HT-29 (cell line): ENCODE results near the gene ZFYVE16. TPM values are rescaled to one million over a fixed set of nuclear protein-coding genes. Genes with fewer than 3 reads are reported as not detected.
A peak's percentile ranks its signal among the peaks of the same experiment; 100 is the strongest.
"Not testable (repeated sequence)": the region's sequence is repeated elsewhere in the genome, so short reads cannot be mapped to it uniquely, and the experiment has no call there.

Experiments used
- DNase-seq: peaks from one replicate; pipeline ENCODE4 v3.0.0-alpha.2; 2015; ENCODE audit warnings: low spot score
- total RNA-seq: library from RNA; depleted of rRNA; stranded (reverse); fragments of >200 nt; shearing (Covaris generic); gene quantifications from 2 replicates; pipeline ENCODE4 v1.2.3, GENCODE V29; 2014; rRNA removed

ZFYVE16 gene
- total RNA-seq = 4.5 and 4.9 TPM in 2 replicates

- peak; percentile 98 for DNase-seq
These were observed at the start of gene ZFYVE16 for GRCh38 chr5:80407735-80408483. TSS of gene ZFYVE16 (plus strand) at chr5:80408064. CDS start at chr5:80434148, 26,084 bp downstream.

- DNase-seq = no peak
These were observed 46.9 kb upstream of the ZFYVE16 start for GRCh38 chr5:80360914-80361444.

- no peak for DNase-seq
These were observed 43.0 kb upstream of the ZFYVE16 start for GRCh38 chr5:80364892-80365291.

- no peak for DNase-seq
These were observed 39.0 kb upstream of the ZFYVE16 start for GRCh38 chr5:80368661-80369480.

- no peak for DNase-seq
These were observed 38.3 kb upstream of the ZFYVE16 start for GRCh38 chr5:80369521-80369920.

- no peak for DNase-seq
These were observed 37.5 kb upstream of the ZFYVE16 start for GRCh38 chr5:80370390-80370789.

GRCh38 chr5:80372780-80373179 lies 35.1 kb upstream of the ZFYVE16 start:
- no peak for DNase-seq

- no peak for DNase-seq
These were observed 33.7 kb upstream of the ZFYVE16 start for GRCh38 chr5:80374188-80374587.

- DNase-seq = no peak
These were observed 31.3 kb upstream of the ZFYVE16 start for GRCh38 chr5:80376557-80376956.

GRCh38 chr5:80382488-80382887 lies 25.4 kb upstream of the ZFYVE16 start:
- DNase-seq = no peak

- DNase-seq = no peak
These were observed 20.6 kb upstream of the ZFYVE16 start for GRCh38 chr5:80387063-80387768.

- no peak for DNase-seq
These were observed 18.3 kb upstream of the ZFYVE16 start for GRCh38 chr5:80389580-80389979.

- DNase-seq = not testable (repeated sequence)
These were observed 17.5 kb upstream of the ZFYVE16 start for GRCh38 chr5:80390413-80390812.

- not testable (repeated sequence) for DNase-seq
These were observed 16.6 kb upstream of the ZFYVE16 start for GRCh38 chr5:80391267-80391666.

GRCh38 chr5:80399526-80400239 lies 8.2 kb upstream of the ZFYVE16 start:
- no peak for DNase-seq

- not testable (repeated sequence) for DNase-seq
These were observed 7.5 kb upstream of the ZFYVE16 start for GRCh38 chr5:80400368-80400767.

GRCh38 chr5:80403782-80404181 lies 4.1 kb upstream of the ZFYVE16 start:
- no peak for DNase-seq

- no peak for DNase-seq
These were observed 707 bp upstream of the ZFYVE16 start for GRCh38 chr5:80406980-80407734.

GRCh38 chr5:80408484-80409366 lies 861 bp downstream of the ZFYVE16 start:
- DNase-seq = peak; percentile 67
